ENCODE measurements around the gene GOLPH3.
A peak's percentile ranks its signal among the peaks of the same experiment; 100 is the strongest.

GOLPH3 gene

DNA sequence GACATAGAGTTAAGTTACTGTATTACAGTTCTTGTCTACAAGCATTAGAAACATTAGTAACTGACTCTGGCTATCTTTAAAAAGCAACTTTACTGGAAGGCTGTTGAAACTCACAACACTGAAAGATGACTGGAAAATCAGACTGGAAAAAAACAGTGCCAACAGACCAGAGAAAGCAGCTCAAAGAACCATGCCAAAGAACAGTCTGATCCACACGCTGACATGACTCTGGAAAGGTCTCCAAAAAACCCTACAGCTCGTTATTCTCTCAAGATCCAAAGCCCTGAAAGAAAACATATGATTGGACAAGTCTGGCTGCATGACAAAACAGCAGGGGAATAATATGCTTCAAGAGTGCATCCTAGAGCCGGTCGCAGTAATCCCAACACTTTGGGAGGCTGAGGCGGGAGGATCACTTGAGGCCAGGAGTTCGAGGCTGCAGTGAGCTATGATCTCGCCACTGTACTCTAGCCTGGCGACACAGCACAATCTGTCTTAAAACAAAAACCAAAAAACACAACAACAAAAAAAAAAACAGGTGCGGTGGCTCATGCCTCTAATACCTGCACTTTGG, 5.6 kb downstream of the GOLPH3 start:
- peak overlapping the region; percentile 15 to 23 for H3K27ac ChIP-seq
- DNase-seq (ENCODE audit: low spot score): no peak
- no peak overlapping the region for H3K4me3 ChIP-seq
- TF ChIP-seq, protein P1, sequence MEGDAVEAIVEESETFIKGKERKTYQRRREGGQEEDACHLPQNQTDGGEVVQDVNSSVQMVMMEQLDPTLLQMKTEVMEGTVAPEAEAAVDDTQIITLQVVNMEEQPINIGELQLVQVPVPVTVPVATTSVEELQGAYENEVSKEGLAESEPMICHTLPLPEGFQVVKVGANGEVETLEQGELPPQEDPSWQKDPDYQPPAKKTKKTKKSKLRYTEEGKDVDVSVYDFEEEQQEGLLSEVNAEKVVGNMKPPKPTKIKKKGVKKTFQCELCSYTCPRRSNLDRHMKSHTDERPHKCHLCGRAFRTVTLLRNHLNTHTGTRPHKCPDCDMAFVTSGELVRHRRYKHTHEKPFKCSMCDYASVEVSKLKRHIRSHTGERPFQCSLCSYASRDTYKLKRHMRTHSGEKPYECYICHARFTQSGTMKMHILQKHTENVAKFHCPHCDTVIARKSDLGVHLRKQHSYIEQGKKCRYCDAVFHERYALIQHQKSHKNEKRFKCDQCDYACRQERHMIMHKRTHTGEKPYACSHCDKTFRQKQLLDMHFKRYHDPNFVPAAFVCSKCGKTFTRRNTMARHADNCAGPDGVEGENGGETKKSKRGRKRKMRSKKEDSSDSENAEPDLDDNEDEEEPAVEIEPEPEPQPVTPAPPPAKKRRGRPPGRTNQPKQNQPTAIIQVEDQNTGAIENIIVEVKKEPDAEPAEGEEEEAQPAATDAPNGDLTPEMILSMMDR (IDR thresholded peaks at IDR 0.05): no peak

DNA sequence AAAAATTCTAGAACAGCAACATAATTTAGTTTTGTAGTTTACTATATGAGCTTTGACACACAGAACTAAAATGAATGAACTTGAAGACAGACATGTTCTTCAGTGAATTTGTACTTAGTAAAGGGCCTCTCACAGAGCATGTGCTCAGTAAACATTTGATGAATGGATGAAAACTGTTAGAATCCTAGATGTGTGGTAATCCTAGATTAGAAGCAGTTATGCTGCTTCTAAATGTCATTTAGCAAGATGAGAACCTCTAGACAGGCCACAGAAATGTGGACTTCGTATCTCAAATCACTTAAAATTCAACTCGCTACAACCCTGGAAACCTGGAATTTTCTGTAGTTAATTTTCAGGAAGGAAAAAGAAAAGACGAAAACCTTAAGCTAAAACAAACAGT, 8.5 kb downstream of the GOLPH3 start:
- no peak overlapping the region for H3K4me3 ChIP-seq
- DNase-seq (ENCODE audit: low spot score): no peak
- H3K27ac ChIP-seq: peak overlapping the region in 1 of 2 donors; percentile 37
- TF ChIP-seq, protein P1 (IDR thresholded peaks at IDR 0.05): no peak

DNA sequence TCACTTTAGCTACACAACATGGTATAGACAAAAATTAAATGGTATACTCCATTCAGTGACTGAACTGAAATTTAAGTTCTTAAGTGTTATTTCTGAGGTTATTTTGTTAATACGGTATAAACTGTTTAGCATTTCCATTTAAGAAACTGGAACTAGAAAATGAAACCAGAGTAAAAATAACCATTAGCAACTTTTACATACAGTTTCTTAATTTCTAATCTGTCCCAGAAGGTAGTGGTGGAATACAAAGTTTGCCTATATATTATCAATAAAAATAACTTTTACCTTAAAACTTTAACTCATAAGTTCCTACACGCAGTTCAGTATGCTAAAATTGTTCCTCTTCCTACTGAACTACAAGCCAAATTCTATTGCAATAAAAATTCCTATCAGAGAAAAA, 10.3 kb downstream of the GOLPH3 start:
- H3K27ac ChIP-seq: peak overlapping the region in 1 of 2 donors; percentile 52
- H3K4me3 ChIP-seq: no peak overlapping the region
- no peak for DNase-seq (ENCODE audit: low spot score)
- TF ChIP-seq, protein P1 (IDR thresholded peaks at IDR 0.05): no peak

DNA sequence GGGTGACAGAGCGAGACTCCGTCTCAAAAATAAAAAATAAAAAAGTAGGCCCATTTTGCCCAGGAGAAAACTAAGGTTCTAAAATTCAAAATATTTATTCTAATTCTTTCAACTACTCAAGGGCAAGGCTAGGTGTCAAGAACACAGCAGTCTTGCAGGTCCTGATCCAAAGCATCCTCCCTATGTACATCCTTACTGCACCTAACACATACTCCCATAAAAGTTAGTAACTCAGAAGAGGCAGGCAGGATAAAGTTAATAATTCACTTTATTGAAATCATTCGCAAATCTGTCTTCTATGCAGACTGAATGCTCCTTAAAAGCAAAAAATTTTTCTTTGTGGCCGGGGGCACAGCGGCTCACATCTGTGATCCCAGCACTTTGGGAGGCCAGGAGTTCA, 11.1 kb downstream of the GOLPH3 start:
- Histone ChIP-seq H3K27ac (no peak overlapping the region), H3K4me3 (no peak overlapping the region)
- no peak for DNase-seq (ENCODE audit: low spot score)
- TF ChIP-seq, protein P1 (IDR thresholded peaks at IDR 0.05): no peak

DNA sequence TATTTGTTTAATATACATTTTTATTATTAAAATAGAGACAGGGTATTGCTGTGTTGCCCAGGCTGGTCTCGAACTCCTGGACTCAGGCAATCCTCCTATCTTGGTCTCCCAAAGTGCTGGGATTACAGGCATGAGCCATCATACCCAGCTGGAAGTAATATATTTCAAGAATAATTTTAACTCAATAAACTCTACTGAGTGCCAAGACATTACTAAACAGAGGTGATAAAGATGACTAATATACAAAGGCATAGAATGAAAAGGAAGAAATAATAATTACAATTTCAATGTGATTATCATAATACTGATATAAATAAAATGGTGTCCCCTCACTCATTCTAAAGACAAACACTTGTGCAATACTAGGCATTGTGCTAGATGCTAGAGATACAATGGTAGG, 13.9 kb downstream of the GOLPH3 start:
- H3K27ac ChIP-seq: no peak overlapping the region
- no peak for DNase-seq (ENCODE audit: low spot score)
- TF ChIP-seq, protein P1 (IDR thresholded peaks at IDR 0.05): no peak
- no peak overlapping the region for H3K4me3 ChIP-seq

DNA sequence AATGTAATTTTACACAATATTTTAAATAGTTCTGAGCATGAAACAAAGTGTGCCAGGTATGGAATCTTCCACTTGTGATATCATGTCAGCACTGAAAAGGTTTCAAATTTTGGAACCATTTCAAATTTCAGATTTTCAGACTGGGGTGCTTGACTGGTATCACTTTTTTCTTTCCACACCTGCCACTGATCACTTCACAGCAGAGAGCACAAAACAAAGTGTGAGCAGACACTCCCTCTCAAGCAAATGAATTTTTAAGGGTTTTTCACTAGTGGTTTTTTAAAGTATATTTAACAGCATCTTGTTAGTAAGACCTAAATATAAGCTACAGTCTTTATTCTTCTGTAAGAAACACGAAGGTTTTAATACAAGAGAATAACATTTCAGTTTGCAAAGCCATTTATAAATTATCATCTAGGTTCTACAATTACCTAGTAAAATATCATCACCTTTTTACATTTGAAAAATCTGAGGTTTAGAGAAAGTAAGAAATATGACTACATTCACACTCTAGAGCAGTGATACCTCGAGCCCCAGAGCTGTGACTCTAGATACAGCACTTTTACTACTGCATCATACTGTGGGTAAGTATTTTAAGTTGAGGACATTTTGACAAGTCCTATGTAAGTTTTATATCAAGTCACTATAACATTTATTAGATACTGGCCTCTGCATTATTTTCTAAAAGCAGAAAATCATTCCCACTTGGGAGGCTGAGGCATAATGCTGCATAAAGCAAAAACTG, 14.6 kb downstream of the GOLPH3 start:
- TF ChIP-seq, protein P1 (IDR thresholded peaks at IDR 0.05): no peak
- Histone ChIP-seq H3K27ac (no peak overlapping the region), H3K4me3 (no peak overlapping the region)
- DNase-seq (ENCODE audit: low spot score): no peak

DNA sequence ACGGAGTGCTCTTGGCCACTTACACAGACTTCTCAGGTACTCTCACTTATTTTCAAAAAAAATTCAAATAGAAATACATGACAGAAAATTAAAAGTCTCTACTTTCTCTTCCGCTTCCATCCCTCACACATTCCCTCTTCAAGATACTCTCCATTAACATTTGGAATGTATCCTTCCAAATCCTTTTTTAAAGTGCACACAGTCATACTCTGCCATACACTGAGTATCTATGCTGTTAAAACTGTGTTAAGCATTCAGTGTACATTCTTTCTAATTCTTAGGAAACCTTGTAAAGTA, 15.5 kb downstream of the GOLPH3 start:
- no peak for DNase-seq (ENCODE audit: low spot score)
- Histone ChIP-seq H3K4me3 (no peak overlapping the region), H3K27ac (no peak overlapping the region)
- TF ChIP-seq, protein P1 (IDR thresholded peaks at IDR 0.05): no peak
